ENCODE results near the gene COL5A2. TPM values are rescaled to one million over a fixed set of nuclear protein-coding genes. Genes with fewer than 3 reads are reported as not detected.

COL5A2 gene
- total RNA-seq, 1 donor from 2014 or later = 29.8 TPM

DNA sequence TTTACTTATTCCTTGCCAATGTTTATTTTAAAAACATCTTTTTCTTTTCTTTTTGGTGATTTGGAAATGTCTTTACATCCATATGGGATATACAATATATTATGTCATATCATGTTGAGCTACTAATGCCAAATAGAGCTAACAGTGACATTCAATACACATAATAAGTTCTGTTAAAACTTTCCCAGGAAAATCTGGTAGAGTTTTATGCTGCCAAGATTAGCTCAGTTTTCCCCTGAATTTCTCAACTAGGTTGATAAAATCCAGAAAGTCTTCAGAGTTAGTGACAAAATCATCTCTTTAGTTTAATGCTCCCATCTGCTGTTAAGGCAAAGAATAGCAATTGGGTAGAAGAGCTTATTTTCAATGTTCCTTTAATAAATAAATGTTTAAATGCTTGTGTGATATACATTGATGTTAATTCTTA, 195.5 kb downstream of the COL5A2 start:
- Histone ChIP-seq H3K4me3 (no peak overlapping the region), H3K27me3 (no peaks in the 10 kb centered on the region), H3K27ac (no peak overlapping the region), H3K36me3 (peaks cover 11% of the 10 kb centered on the region), H3K4me1 (no peaks in the 10 kb centered on the region), H3K9me3 (no peaks in the 10 kb centered on the region)
- ATAC-seq (no peak), DNase-seq (no peak)
- TF ChIP-seq, protein P1, sequence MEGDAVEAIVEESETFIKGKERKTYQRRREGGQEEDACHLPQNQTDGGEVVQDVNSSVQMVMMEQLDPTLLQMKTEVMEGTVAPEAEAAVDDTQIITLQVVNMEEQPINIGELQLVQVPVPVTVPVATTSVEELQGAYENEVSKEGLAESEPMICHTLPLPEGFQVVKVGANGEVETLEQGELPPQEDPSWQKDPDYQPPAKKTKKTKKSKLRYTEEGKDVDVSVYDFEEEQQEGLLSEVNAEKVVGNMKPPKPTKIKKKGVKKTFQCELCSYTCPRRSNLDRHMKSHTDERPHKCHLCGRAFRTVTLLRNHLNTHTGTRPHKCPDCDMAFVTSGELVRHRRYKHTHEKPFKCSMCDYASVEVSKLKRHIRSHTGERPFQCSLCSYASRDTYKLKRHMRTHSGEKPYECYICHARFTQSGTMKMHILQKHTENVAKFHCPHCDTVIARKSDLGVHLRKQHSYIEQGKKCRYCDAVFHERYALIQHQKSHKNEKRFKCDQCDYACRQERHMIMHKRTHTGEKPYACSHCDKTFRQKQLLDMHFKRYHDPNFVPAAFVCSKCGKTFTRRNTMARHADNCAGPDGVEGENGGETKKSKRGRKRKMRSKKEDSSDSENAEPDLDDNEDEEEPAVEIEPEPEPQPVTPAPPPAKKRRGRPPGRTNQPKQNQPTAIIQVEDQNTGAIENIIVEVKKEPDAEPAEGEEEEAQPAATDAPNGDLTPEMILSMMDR (IDR thresholded peaks at IDR 0.05) = peak; percentile 22
- intact Hi-C loops (cut with DNase I) = no loop called here

DNA sequence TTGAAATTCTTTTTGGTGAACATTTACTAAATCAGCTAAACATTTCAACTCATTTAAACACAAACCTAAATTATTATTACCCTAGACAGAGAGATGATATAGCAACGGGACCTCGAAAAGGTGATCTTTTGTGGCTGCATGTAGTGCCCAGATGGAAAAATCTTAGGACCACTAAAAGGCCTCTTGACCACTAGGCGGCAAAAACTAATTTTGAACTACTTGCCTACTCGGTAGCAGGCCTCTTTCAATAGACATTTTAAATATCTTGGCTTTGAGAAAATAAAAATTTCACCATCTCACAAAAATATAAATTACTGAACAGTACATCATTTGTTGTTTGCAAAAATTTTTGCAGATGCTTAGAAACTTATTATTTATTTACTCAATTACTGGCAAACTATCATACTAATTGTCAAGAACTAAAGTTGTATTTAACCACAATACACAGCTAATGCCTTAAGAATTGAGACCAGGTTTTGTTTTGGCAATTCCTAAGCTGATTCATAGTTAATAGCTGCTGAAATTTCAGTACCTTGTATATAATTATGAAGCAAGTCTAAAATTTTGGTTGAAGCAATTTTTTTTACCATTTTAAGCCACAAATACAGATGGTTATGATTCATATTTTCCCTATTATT, 196.0 kb downstream of the COL5A2 start:
- Histone ChIP-seq H3K4me1 (no peaks in the 10 kb centered on the region), H3K27me3 (no peaks in the 10 kb centered on the region), H3K9me3 (no peaks in the 10 kb centered on the region), H3K4me3 (no peak overlapping the region), H3K27ac (no peak overlapping the region), H3K36me3 (peaks cover 11% of the 10 kb centered on the region)
- ATAC-seq (no peak), DNase-seq (no peak)
- TF ChIP-seq, protein P1 (IDR thresholded peaks at IDR 0.05) = peak; percentile 24
- intact Hi-C loops (cut with DNase I) = no loop called here

Small RNA genes within 50 kb of the gene (microRNA-seq; reads per million reads assigned to microRNA genes)
- 0.50 reads per million for gene MIR3129 (ENCODE audit: borderline microRNAs expressed)
- gene MIR3606 (ENCODE audit: borderline microRNAs expressed) = 0.50 reads per million

Other genes with a start within 250 kb of the COL5A2 start
- gene COL3A1, start 205.4 kb downstream of the COL5A2 start, total RNA-seq = 188 TPM

All from upper lobe of right lung (tissue), 1 donor.